NCI-H2029 (cell line): ENCODE data around the gene EFTUD2.
"Not testable (repeated sequence)": the region's sequence is repeated elsewhere in the genome, so short reads cannot be mapped to it uniquely, and the experiment has no call there.

Experiments used
- DNase-seq: peaks from one replicate; lab custom pipeline; 2025; lab: John Stamatoyannopoulos, UW

The EFTUD2 gene

DNA sequence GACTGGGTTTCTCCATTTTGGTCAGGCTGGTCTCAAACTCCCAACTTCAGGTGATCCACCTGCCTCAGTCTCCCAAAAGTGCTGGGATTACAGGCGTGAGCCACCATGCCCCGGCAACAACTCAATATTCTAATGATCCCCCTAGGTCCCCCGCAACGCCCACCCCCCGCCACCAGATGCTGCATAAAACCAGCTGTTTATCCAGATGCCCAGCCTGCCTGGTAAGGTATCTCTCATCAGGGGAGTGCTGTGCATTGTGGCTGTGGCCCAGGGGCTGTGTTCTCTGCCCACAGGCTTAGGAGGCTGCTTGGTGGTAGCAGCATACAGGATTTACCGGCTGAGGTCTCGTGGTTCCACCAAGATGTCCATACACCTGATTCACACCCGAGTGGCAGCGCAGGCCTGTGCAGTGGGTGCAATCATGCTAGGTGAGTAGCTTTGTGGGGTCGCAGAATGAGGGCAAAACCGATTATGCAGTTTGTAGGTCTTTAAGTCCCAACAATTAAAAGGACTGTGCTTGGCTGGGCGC is 50.2 kb downstream of the EFTUD2 start:
- no peak for DNase-seq

DNA sequence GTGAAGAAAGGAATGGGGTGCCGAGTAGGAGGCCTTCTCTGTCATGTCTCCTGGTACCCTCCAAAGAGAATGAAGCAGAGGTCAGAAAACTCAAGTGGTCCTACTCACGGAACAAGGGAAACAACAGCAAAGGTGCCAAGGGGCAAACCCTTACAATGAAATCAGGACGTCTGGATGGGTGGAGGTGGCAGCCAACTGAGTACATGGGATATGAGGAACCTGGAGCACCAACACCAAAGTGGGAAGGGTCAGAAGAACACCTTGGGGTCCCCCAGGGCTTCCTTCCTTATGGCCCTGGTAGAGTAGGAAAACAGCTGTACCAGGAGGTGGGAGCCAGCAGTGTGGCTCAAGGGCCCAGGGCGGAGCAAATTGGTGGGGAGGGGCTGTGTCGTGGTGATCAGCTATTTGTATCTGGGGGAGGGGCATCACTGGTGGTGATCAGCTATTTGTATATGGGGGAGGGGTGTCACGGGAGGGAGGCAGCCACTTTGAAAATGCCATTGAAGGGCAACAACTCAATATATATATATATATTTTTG is 50.9 kb downstream of the EFTUD2 start:
- no peak for DNase-seq

DNA sequence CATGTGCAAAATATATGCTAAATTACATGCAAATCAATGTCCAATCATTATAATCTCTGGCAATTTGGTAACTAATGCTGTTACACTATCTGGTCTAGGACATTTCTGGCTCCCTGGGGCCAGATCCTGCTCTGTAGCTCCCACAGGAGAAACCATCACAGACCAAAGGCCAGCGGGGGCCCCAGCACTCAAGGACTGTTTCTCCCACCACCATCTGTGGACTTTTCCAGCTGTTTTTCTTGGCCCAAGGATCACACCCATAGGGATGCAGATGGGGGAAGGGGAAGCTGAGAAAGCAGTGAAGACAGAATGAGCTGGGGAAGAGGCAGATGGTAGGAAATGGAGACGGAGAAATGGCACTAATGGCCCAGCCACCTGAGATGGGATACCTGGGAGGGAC is 51.7 kb downstream of the EFTUD2 start, which contains the start of gene HIGD1B:
Gene HIGD1B (plus strand): TSS at position 298 of the 400 bp plus-strand sequence. CDS start 270 bp downstream, outside the sequence.
- no peak for DNase-seq

- no peak for DNase-seq
Measured at GRCh38 chr17:44846206-44846605, 53.0 kb downstream of the EFTUD2 start.

DNA sequence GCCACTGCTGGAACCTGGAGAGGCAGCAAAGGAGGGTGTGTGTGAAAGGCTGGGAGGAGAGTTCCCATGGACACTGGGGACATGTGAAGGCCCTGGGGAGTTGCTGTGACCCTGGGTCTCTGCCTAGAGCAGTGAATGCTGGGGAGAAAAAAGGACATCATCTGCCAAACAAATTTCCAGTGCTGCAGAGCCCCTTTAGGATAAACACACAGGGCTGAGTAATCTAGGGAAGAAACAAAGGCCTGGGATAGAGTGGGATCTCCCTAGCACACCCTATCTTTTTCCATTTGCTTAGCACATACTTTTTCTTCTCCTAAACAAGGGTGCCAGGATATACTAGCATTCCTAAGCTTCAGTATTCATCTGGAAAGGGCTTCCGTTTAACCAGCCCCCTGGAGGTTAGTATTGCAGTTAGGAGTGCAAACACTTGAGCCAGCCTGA is 54.8 kb downstream of the EFTUD2 start:
- no peak for DNase-seq

- no peak for DNase-seq
Measured at GRCh38 chr17:44842748-44843147, 56.5 kb downstream of the EFTUD2 start.

GRCh38 chr17:44840936-44841335 is 58.3 kb downstream of the EFTUD2 start:
- DNase-seq: no peak

DNA sequence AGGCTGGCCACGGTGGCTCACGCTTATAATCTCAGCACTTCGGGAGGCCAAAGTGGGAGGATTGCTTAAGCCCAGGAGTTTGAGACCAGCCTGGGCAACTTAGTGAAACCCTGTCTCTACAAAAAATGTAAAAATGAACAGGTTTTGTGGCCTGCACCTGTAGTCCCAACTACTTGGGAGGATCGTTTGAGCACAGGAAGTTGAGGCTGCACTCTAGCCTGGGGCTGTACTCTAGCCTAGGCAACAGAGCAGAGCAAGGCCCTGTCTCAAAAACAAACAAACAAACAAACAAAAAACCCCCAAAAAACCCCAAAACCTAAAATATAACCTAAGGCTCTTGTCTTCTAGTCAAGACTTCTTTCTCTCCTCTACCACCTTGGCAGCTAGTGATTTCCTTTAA is 59.0 kb downstream of the EFTUD2 start:
- DNase-seq: no peak

GRCh38 chr17:44837196-44837595 is 62.0 kb downstream of the EFTUD2 start:
- DNase-seq: no peak

DNA sequence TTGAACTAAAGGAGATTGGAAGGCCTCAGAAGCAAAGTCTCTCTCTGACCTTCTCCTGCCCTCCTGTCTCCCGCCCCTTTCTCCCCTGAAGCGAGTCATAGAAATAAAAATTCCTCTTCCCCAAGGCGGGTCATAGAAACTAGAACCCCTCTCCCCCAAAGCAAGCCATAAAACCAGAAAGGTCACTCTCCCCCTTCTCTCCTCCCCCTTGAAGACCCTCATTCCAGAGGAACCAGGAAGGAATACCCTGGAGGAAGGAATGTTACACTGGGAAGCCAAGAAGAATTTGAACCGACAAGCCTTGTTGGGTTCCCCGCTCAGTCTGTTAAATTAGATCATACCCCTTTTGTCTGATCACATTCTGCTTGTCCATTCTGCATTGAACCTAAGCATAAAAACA is 66.4 kb downstream of the EFTUD2 start:
- no peak for DNase-seq

- DNase-seq: no peak
Measured at GRCh38 chr17:44831371-44831770, 67.9 kb downstream of the EFTUD2 start.

DNA sequence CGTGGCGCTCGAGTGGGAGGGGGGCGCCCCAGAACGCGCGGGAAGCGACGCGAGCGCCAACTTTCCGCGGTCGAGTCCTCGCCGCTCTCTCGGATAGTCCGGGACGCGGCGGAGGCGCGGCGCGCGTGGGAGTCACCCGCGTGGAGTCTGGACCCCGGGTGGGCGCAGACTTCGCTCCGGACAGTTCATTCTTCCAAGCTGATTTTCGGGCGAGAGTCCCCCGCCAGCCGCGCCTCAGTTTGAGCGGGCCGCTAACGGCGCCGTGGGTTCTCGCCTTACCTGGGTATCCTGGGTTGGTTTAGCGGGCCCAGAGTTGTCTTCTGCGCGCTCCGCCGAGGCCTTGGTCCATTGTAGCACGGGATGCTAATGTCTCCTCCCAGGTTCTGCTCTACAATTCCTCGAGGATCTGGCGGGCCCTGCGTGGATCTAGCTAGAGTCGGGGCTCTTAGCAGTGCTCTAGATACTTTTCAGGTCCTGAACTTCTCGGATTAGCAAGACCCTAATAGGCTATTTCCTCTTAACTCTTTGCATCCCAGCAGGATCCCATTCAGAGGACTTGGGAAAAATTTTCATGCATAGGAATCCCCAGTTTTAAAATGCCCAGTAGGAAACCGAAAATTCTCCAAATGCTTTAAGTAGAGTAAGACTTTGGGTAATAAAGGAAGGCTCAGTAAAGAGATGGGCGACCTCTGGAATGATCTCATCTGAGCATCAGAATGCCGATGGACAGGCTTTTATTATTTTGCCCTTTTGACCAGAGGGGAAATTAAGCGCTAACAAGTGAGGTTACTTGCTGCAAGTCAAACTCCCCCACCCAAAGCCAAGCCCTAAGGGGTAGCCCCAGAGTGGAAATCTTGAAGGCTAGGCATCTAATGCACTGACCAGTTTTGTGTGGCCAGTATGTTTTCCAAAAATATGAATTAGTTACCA is 68.6 kb downstream of the EFTUD2 start:
- no peak for DNase-seq

- no peak for DNase-seq
Measured at GRCh38 chr17:44829523-44830358, 69.5 kb downstream of the EFTUD2 start, which contains the start of gene GJC1. Gene GJC1, minus strand, starts transcription at chr17:44830287. Its CDS starts 24,470 bp downstream, at chr17:44805817.

DNA sequence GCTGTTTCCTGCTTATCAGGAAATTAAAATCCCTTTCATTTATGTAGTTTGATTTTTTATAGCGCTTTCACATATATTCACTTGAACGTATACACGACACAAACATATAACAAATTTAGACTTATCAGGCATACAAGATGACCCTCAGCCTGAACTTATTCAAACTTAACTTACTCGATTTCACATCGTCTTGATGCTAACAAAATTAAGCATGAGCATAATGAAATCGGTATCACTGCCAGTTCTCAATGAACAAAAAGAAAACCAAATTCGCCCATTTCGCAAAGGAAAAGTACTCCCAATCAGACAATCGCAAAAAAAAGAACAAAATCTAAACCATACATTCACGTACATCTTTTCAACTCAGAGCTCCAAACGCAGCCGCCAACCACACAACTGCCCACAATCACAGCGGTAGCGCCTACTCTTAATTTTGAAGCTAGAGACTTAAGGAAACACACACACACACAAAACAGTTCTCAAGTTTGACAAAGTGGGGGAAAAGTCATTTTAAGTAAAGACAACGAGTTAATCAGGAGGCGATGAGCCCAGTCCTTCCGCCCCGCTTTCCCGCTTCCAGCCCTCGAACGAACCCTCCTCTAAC is 70.2 kb downstream of the EFTUD2 start:
- DNase-seq: no peak

GRCh38 chr17:44827863-44828262 is 71.4 kb downstream of the EFTUD2 start:
- DNase-seq: no peak

DNA sequence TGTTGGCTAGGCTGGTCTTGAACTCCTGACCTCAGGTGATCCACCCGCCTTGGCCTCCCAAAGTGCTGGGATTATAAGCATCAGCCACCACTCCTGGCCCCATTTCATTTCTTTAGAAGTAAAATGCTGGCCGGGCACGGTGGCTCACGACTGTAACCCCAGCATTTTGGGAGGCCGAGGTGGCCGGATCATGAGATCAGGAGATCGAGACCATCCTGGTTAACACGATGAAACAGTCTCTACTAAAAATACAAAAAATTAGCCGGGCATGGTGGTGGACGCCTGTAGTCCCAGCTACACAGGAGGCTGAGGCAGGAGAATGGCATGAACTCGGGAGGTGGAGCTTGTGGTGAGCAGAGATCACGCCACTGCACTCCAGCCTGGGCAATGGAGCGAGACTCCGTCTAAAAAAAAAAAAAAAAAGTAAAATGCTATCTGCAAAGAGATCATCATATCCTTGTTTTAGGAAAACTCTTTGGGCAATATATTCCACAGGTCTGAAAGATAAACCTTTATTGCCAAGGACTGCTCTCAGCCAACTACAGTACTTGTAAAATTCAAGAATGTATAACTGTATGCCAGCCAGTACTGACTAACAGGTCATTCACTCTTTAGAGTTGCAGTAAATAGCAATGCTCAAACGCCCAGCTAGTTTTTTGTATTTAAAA is 73.0 kb downstream of the EFTUD2 start:
- DNase-seq: no peak

DNA sequence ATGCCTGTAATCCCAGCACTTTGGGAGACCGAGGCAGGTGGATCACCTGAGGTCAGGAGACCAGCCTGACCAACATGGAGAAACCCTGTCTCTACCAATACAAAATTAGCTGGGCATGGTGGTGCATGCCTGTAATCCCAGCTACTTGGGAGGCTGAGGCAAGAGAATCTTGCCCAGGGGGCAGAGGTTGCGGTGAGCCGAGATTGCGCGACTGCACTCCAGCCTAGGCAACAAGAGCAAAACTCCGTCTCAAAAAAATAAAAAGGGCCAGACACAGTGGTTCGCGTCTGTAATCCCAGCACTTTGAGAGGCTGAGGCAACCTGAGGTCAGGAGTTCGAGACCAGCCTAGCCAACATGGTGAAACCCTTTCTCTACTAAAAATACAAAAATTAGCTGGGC is 74.0 kb downstream of the EFTUD2 start:
- not testable (repeated sequence) for DNase-seq

DNA sequence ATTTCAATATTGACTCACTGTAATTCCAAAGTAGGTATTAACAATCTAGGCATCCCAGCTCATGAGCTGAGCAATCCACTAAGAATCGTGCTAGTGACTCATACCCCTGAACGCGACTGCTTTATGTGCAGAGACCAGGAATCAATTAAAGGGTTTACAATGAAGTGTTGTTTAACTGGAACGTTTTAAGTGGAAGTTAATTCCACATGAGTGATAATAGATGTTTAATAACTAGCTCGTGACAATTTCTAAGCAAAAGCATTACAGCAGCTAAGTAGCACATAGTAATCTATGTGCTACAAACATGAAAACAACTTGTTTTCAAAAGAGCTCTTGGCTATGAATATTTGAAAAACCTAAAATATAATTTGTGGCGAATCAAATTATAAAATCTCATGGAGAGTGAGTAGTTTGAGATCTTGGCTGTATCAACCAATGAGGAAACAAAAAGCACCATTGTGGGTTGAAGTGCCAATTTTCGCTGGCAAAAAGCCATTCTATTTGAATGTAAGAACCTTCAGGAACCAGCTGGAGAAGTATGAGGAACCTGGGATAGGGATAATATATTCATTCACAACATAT is 78.5 kb downstream of the EFTUD2 start:
- DNase-seq: peak; percentile 82

DNA sequence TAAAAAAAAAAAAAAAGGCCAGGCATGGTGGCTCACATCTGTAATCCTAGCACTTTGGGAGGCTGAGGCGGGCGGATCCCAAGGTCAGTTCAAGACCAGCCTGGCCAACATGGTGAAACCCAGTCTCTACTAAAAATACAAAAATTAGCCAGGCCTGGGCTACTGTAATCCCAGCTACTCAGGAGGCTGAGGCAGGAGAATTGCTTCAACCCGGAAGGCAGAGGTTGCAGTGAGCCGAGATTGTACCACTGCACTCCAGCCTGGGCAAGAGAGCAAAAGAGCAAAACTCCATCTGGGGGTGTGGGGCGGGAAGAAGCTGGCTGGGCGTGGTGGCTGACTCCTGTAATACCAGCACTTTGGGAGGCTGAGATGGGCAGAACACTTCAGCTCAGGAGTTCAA is 80.7 kb downstream of the EFTUD2 start:
- not testable (repeated sequence) for DNase-seq

DNA sequence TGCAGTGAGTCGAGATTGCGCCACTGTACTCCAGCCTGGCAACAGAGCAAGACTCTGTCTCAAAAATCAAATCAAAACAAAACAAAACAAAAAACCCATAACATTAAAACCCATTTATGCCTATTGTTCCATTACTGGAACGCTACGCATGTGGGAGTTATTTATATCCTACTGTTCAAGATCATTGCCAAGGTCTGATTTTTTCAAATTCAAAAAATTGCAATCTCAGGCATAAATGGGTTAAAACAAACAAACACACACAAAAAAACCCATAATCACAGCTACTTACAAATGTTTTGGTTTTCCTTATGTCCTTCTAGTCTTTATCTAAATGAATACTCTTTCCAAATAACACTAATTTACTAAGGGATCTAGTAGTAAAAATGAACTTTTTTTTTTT is 87.0 kb downstream of the EFTUD2 start:
- no peak for DNase-seq
